Cardiac fibroblast (primary cell): ENCODE results near the gene PSMC5.

Experiments used
- DNase-seq, 2 donors: peaks; one replicate each; pipeline versions ENCODE4 v3.0.0 to v3.0.0-alpha.2; 2010; ENCODE audit warnings: low read depth in 2 of 2
- H3K4me3 ChIP-seq, 2 donors: replicated peaks in 1 of 2; 1 replicate in 1 of 2; 2 replicates in 1 of 2; pipeline ENCODE4 v1.5.1; 2011; ENCODE audit warnings: low read depth in 2 of 2, low read length in 2 of 2, mild to moderate bottlenecking in 2 of 2, moderate library complexity in 1 of 2
- TF ChIP-seq, protein P1 (sequence below): IDR thresholded peaks from one replicate; pipeline ENCODE4 v1.5.1; 2011; ENCODE audit warnings: low read depth, mild to moderate bottlenecking, low read length, inconsistent platforms

The PSMC5 gene

DNA sequence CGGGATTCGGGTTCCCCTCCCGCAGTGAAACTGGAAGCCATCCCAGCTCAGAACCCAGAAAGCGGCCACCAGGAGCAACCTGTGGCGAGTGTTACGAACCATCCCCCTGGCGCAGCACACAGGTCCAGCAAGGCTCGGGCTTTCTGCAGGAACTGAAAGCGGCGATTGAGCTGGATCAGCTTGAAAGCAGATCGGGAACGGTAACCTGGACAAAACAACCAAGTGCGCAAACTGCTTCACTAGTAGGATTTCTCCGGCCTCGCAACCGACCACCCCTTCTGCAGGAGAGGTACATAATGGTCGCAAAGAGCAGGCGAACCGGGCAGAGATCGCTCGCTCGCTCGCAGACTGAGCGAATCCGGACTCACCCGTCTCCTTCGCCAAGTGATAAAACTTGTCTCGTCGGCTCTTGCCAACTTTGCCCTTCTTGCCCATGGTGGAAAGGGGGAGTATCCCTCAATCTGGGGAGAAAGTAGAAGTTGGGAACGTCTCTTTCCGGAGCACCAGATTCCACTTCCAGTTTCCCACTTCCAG is 696 bp upstream of the PSMC5 start:
- peak in 1 of 2 donors; percentile 43 for DNase-seq
- TF ChIP-seq, protein P1, sequence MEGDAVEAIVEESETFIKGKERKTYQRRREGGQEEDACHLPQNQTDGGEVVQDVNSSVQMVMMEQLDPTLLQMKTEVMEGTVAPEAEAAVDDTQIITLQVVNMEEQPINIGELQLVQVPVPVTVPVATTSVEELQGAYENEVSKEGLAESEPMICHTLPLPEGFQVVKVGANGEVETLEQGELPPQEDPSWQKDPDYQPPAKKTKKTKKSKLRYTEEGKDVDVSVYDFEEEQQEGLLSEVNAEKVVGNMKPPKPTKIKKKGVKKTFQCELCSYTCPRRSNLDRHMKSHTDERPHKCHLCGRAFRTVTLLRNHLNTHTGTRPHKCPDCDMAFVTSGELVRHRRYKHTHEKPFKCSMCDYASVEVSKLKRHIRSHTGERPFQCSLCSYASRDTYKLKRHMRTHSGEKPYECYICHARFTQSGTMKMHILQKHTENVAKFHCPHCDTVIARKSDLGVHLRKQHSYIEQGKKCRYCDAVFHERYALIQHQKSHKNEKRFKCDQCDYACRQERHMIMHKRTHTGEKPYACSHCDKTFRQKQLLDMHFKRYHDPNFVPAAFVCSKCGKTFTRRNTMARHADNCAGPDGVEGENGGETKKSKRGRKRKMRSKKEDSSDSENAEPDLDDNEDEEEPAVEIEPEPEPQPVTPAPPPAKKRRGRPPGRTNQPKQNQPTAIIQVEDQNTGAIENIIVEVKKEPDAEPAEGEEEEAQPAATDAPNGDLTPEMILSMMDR = no peak
- peak overlapping the region; percentile 92 for H3K4me3 ChIP-seq

DNA sequence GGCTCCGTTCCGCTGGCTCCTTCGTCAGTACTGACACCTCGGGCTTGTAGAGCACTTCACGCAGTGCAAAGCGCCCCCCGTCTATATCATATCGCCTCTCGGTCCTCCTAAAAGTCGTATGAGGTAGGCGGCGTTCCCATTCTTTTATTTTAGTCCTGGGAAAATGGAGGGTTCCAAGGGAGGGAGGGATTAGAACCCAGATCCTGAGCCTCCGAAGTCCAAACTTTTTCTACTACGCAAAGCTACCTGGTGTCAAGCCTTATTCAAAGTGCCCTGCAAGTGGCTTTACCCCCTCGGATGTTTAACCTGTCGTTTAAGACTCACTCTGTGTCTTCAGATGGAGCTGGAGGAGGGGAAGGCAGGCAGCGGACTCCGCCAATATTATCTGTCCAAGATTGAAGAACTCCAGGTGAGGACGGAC is 580 bp downstream of the PSMC5 start:
- peak in 1 of 2 donors; percentile 17 for DNase-seq
- peak overlapping the region; percentile 92 for H3K4me3 ChIP-seq

DNA sequence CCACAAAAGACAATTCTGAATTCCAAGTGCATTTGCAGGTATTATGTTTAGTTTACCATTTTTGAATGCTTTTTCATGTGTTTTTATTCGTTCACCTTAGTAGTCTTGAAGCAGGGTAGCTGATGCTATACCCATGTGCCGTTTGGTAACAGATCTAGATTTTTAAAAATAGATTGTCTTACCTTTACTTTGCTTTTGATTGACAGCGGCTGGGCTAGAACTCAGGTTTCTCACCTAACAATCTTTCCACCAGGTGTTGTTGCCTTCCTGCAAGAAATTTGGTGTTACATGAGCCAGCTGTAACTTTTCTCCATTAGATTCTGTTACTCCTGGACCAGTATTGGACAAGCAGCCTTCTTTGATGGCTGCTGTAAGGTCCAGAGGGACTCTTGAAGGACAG is 1.7 kb downstream of the PSMC5 start:
- no peak overlapping the region for H3K4me3 ChIP-seq
- no peak for DNase-seq
- TF ChIP-seq, protein P1 = no peak

More for the DNA sequence above, 580 bp downstream of the PSMC5 start:
- TF ChIP-seq, protein P1 = no peak

DNA sequence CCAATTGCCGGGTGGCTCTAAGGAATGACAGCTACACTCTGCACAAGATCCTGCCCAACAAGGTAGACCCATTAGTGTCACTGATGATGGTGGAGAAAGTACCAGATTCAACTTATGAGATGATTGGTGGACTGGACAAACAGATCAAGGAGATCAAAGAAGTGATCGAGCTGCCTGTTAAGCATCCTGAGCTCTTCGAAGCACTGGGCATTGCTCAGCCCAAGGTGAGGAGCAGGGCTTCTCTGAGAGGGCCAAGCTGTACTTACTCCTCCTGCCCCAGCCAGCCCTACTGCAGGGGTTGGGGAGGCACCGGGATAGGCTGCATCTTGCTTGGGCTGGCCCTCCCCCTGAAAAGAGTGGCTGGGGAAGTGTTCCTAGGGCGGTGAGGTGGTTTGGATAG is 3.0 kb downstream of the PSMC5 start:
- TF ChIP-seq, protein P1 = no peak
- DNase-seq = no peak
- no peak overlapping the region for H3K4me3 ChIP-seq

DNA sequence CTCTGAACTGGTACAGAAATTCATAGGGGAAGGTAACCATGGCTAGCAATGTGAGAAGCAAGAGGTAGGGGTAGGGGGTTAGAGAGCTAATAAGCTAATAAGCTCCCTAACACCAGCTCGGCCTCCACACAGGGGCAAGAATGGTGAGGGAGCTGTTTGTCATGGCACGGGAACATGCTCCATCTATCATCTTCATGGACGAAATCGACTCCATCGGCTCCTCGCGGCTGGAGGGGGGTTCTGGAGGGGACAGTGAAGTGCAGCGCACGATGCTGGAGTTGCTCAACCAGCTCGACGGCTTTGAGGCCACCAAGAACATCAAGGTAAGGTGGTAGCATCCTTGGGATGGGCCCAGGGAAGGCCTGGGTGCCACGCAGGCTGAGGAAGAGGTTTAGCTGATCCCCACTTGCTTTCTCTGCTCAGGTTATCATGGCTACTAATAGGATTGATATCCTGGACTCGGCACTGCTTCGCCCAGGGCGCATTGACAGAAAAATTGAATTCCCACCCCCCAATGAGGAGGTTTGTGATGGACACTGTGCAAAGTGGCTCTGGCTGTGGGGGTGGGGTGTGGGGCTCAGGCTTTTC is 3.8 kb downstream of the PSMC5 start:
- TF ChIP-seq, protein P1 = no peak
- DNase-seq = no peak

DNA sequence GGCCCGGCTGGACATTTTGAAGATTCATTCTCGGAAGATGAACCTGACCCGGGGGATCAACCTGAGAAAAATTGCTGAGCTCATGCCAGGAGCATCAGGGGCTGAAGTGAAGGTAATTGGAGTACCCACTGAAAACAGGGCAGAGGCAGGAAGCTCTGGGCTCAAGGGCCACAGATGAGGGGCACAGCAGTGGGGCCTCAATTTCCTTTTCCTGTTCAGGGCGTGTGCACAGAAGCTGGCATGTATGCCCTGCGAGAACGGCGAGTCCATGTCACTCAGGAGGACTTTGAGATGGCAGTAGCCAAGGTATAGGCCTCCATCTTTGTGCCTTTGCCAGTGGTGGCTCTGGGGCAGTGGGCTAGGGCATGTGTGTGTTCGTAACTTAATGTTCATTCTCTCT is 4.3 kb downstream of the PSMC5 start:
- TF ChIP-seq, protein P1 = no peak
- DNase-seq = no peak
- no peak overlapping the region for H3K4me3 ChIP-seq

More for the DNA sequence above, 3.8 kb downstream of the PSMC5 start:
- no peak overlapping the region for H3K4me3 ChIP-seq

DNA sequence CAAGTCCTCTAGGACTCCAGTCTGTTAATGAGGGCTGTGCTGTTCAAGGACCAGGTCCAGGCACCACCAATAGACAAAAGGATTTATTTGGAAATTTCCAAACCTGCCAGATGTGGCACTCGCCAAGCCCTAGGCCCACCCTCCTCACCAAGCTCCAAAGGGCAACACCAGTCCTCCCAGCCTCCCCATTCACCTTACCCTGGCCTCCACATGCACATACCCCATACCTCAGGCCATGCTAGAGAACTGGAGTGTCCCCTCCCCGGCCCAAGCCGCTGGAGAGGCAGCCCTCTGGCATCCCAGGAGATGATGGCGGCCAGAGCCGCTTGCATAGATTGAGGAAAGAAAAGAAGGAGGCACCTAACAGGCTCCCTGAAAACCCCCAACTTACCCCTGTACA is 4.8 kb downstream of the PSMC5 start:
- DNase-seq = no peak
- TF ChIP-seq, protein P1 = no peak

More for the DNA sequence above, 4.8 kb downstream of the PSMC5 start:
- no peak overlapping the region for H3K4me3 ChIP-seq
